ENCODE results near the gene PCDHGC5. TPM values are rescaled to one million over a fixed set of nuclear protein-coding genes. Genes with fewer than 3 reads are reported as not detected.

Gene PCDHGC5
- total RNA-seq, 1 experiment from 2014 or later, result 0.25 TPM

DNA sequence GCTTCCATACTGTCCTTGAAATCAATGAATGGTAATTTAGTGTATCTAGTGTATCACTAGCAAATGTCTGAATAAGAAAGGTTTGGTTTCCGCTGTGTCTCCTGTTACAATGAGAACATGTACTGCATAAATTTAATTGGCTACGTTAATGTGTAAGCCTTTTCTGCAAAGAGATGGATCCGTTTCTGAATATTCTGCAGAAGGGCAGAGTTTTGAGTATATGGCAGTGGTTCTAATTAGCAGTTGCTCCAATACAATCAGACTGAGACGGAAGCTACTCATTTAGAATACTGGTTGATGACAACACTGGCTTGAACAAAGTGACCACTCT, 4.6 kb upstream of the PCDHGC5 start:
- no peaks in the 10 kb centered on the region for H3K4me1 Mint-ChIP-seq (ENCODE audit: low read depth, unreplicated experiment)
- intact Hi-C loops (cut with micrococcal nuclease; ENCODE audit: unreplicated experiment), result no loop called here
- no TSS peak for BruUV-seq (replicated peaks)
- no peaks in the 10 kb centered on the region for H3K9me3 ChIP-seq
- ChIA-PET POLR2A (interaction anchor here (0.6 kb wide), 1 partner anchor 765 kb away, joined by 4 read pairs; no protein-coding TSS in a partner anchor), CTCF (no interaction called here)
- H3K27me3 Mint-ChIP-seq (ENCODE audit: insufficient read depth, unreplicated experiment), result no peaks in the 10 kb centered on the region
- no peaks in the 10 kb centered on the region for H3K4me1 ChIP-seq
- no peaks in the 10 kb centered on the region for H3K36me3 ChIP-seq (ENCODE audit: control insufficient read depth, insufficient read depth, low read length)
- no peak overlapping the region for H3K4me3 Mint-ChIP-seq (ENCODE audit: unreplicated experiment)
- H3K9me3 Mint-ChIP-seq (ENCODE audit: unreplicated experiment), result no peaks in the 10 kb centered on the region
- no peaks in the 10 kb centered on the region for H3K27me3 ChIP-seq (replicated peaks; ENCODE audit: control insufficient read depth, insufficient read depth, low read length)
- no peak for TF ChIP-seq CTCF (IDR thresholded peaks at IDR 0.05; ENCODE audit: insufficient read depth in 1 of 2, low read depth in 1 of 2, low read length in 1 of 2, severe bottlenecking in 1 of 2, unreplicated experiment in 1 of 2)
- no peaks in the 10 kb centered on the region for H3K36me3 Mint-ChIP-seq (ENCODE audit: insufficient read depth, unreplicated experiment)
- no peak for DNase-seq
- H3K27ac Mint-ChIP-seq (ENCODE audit: unreplicated experiment), result no peak overlapping the region
- no peak overlapping the region for H3K4me3 ChIP-seq (ENCODE audit: low read depth, low read length)

DNA sequence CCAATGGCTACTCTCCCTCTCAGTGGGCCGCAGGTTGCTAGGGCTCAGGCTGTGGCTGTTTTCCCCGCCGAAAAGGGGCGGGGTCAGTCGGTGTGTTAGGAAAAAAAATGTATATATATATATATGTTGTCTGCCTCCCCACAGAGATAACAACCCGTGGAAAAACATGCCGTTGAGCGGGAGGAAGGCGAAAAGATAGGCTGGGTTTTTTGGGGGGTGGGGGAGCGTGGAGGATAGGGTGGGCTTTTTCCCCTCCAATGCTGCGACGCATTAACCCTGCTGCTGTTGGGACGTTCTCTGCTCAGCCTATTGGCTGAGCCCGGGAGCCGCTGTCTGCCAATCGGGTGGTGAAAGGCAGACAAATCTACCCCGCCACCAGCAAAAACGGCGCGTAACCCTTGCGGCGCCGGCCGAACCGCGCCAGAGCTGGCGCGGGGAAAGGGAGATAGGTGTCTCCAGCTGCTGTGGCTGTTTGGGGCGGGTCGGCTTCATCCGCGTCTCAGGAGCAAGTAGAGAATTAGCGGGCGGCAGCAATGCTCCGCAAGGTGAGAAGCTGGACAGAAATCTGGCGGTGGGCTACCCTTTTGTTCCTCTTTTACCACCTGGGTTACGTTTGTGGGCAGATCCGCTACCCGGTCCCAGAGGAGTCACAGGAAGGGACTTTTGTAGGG, 4.1 kb upstream of the PCDHGC5 start, which contains the start of gene PCDHGC4:
Gene PCDHGC4 (plus strand): TSS at position 390 of the 671 bp plus-strand sequence. CDS start 144 bp downstream, at position 534.
- CTCF ChIA-PET, result no interaction called here
- no peaks in the 10 kb centered on the region for H3K9me3 ChIP-seq
- no peaks in the 10 kb centered on the region for H3K27me3 ChIP-seq (replicated peaks; ENCODE audit: control insufficient read depth, insufficient read depth, low read length)
- Mint-ChIP-seq H3K4me1 (ENCODE audit: low read depth, unreplicated experiment) (no peaks in the 10 kb centered on the region), H3K9me3 (ENCODE audit: unreplicated experiment) (no peaks in the 10 kb centered on the region), H3K4me3 (ENCODE audit: unreplicated experiment) (no peak within 1 kb of the TSS), H3K27ac (ENCODE audit: unreplicated experiment) (no peak within 1 kb of the TSS), H3K27me3 (ENCODE audit: insufficient read depth, unreplicated experiment) (no peaks in the 10 kb centered on the region), H3K36me3 (ENCODE audit: insufficient read depth, unreplicated experiment) (no peaks in the 10 kb centered on the region)
- H3K36me3 ChIP-seq (ENCODE audit: control insufficient read depth, insufficient read depth, low read length), result no peaks in the 10 kb centered on the region
- no TSS peak for BruUV-seq (replicated peaks)
- no peak within 1 kb of the TSS for H3K4me3 ChIP-seq (ENCODE audit: low read depth, low read length)
- DNase-seq, result no peak
- H3K4me1 ChIP-seq, result no peaks in the 10 kb centered on the region
- TF ChIP-seq CTCF (IDR thresholded peaks at IDR 0.05; ENCODE audit: insufficient read depth in 1 of 2, low read depth in 1 of 2, low read length in 1 of 2, severe bottlenecking in 1 of 2, unreplicated experiment in 1 of 2), result no peak
- POLR2A ChIA-PET, result no interaction called here
- intact Hi-C loops (cut with micrococcal nuclease; ENCODE audit: unreplicated experiment), result no loop called here

- Histone ChIP-seq H3K9me3 (no peaks in the 10 kb centered on the region), H3K27me3 (replicated peaks; ENCODE audit: control insufficient read depth, insufficient read depth, low read length) (no peaks in the 10 kb centered on the region), H3K36me3 (ENCODE audit: control insufficient read depth, insufficient read depth, low read length) (no peaks in the 10 kb centered on the region), H3K4me3 (ENCODE audit: low read depth, low read length) (no peak overlapping the region), H3K4me1 (no peaks in the 10 kb centered on the region)
- no peaks in the 10 kb centered on the region for H3K36me3 Mint-ChIP-seq (ENCODE audit: insufficient read depth, unreplicated experiment)
- no peak overlapping the region for H3K4me3 Mint-ChIP-seq (ENCODE audit: unreplicated experiment)
- H3K9me3 Mint-ChIP-seq (ENCODE audit: unreplicated experiment), result no peaks in the 10 kb centered on the region
- H3K27me3 Mint-ChIP-seq (ENCODE audit: insufficient read depth, unreplicated experiment), result no peaks in the 10 kb centered on the region
- no TSS peak for BruUV-seq (replicated peaks)
- DNase-seq, result no peak
- H3K4me1 Mint-ChIP-seq (ENCODE audit: low read depth, unreplicated experiment), result no peaks in the 10 kb centered on the region
- CTCF ChIA-PET, result no interaction called here
- no peak overlapping the region for H3K27ac Mint-ChIP-seq (ENCODE audit: unreplicated experiment)
- no peak for TF ChIP-seq CTCF (IDR thresholded peaks at IDR 0.05; ENCODE audit: insufficient read depth in 1 of 2, low read depth in 1 of 2, low read length in 1 of 2, severe bottlenecking in 1 of 2, unreplicated experiment in 1 of 2)
- POLR2A ChIA-PET, result no interaction called here
- intact Hi-C loops (cut with micrococcal nuclease; ENCODE audit: unreplicated experiment), result no loop called here
Observed at GRCh38 chr5:141485321-141486055, 3.4 kb upstream of the PCDHGC5 start.

All from Caco-2 (cell line).